ENCODE results near the gene FUT6.
"Not testable (repeated sequence)": the region's sequence is repeated elsewhere in the genome, so short reads cannot be mapped to it uniquely, and the experiment has no call there.

FUT6 gene

GRCh38 chr19:5785423-5785822 lies 54.1 kb downstream of the FUT6 start:
- no peak for DNase-seq

- no peak for DNase-seq
Measured at GRCh38 chr19:5784581-5785147, 54.8 kb downstream of the FUT6 start, which contains the start of gene PRR22. Gene PRR22 (minus strand): TSS chr19:5784746. CDS start chr19:5784660, 86 bp downstream.

GRCh38 chr19:5782945-5783919 lies 56.3 kb downstream of the FUT6 start:
- DNase-seq, result no peak

- DNase-seq, result no peak
Measured at GRCh38 chr19:5782322-5782721, 57.2 kb downstream of the FUT6 start.

- DNase-seq, result not testable (repeated sequence)
Measured at GRCh38 chr19:5780916-5781315, 58.6 kb downstream of the FUT6 start.
